HepG2 (cell line): ENCODE data around the gene RANBP17. TPM values are rescaled to one million over a fixed set of nuclear protein-coding genes. Genes with fewer than 3 reads are reported as not detected.

Experiments used
- ATAC-seq: fragments of 200-7000 bp; cut with Tn5 transposase; 3 replicates; pipeline ENCODE4 v1.9.1; 2020; ENCODE audit warnings: mild to moderate bottlenecking, moderate library complexity
- BruUV-seq: library from RNA; stranded (reverse); fragments of 400-500 nt; replicated peaks from 2 replicates; lab custom pipeline; 2021; lab: Mats Ljungman, UMichigan
- CTCF ChIA-PET: fragments of 300-600 bp; formaldehyde crosslinking; extraction: SDS; loops from one replicate; lab custom pipeline; 2021; ENCODE audit warnings: low total read pairs, inconsistent platforms, low intra/inter-chr PET ratio; lab: Yijun Ruan, JAX
- POLR2A ChIA-PET: fragments of 350-600 bp; sonication (Branson Sonifier 250); formaldehyde crosslinking; loops from one replicate; lab custom pipeline; 2020; ENCODE audit warnings: antibody characterized with exemption, inconsistent platforms; lab: Yijun Ruan, JAX
- DNase-seq: peaks from one replicate; pipeline ENCODE4 v3.0.0-alpha.2; 2015; ENCODE audit warnings: low spot score
- FAIRE-seq: peaks from 3 replicates; lab custom pipeline; 2011; peaks lifted over from hg19 to GRCh38; lab: Jason Lieb, UNC
- H2AFZ ChIP-seq: one replicate; pipeline ENCODE4 v1.6.1; 2011; ENCODE audit warnings: low read length, inconsistent platforms
- H3K27ac ChIP-seq: fragments of 300-600 bp; 3 replicates; pipeline ENCODE4 v1.8.0; 2011; ENCODE audit warnings: mixed run types, mild to moderate bottlenecking, mixed read lengths, low read length, inconsistent platforms; ENCODE audit not compliant: insufficient read depth; ENCODE audit errors: extremely low read length
- H3K27me3 ChIP-seq, 2 experiments: fragments of 200-600 bp in 1 of 2; 2 replicates in 1 of 2; 3 replicates in 1 of 2; pipeline versions ENCODE4 v1.6.0 to v1.8.0; 2011; ENCODE audit warnings: low read length in 2 of 2, mild to moderate bottlenecking in 2 of 2, moderate library complexity in 2 of 2, inconsistent platforms in 1 of 2; ENCODE audit not compliant: insufficient read depth in 2 of 2, control insufficient read depth in 1 of 2
- H3K36me3 ChIP-seq, 2 experiments: fragments of 200-600 bp in 1 of 2; replicated peaks in 1 of 2; 2 replicates in 1 of 2; 3 replicates in 1 of 2; pipeline versions ENCODE4 v1.5.1 to v1.8.0; 2011; ENCODE audit warnings: low read length in 2 of 2, inconsistent platforms in 1 of 2; ENCODE audit not compliant: insufficient read depth in 2 of 2, control insufficient read depth in 1 of 2
- H3K4me1 ChIP-seq: 2 replicates; pipeline ENCODE4 v1.5.1; 2012; ENCODE audit warnings: low read length, inconsistent platforms; ENCODE audit not compliant: insufficient read depth
- H3K4me2 ChIP-seq: 2 replicates; pipeline ENCODE4 v1.6.0; 2011; ENCODE audit warnings: low read depth, low read length, inconsistent platforms
- H3K4me3 ChIP-seq, 3 experiments: fragments of 200-600 bp in 1 of 3; sonication (generic), shearing (Covaris generic) in 1 of 3; replicated peaks in 1 of 3; 2 replicates each; pipeline ENCODE4 v1.5.1; 2011 to 2016; ENCODE audit warnings: low read length in 3 of 3, inconsistent platforms in 2 of 3, low read depth in 2 of 3, mild to moderate bottlenecking in 2 of 3, control low read depth in 1 of 3, mixed read lengths in 1 of 3; ENCODE audit not compliant: insufficient read depth in 1 of 3
- H3K79me2 ChIP-seq: one replicate; pipeline ENCODE4 v1.6.1; 2011; ENCODE audit warnings: low read length, inconsistent platforms; ENCODE audit not compliant: insufficient read depth
- H3K9ac ChIP-seq: 2 replicates; pipeline ENCODE4 v1.6.0; 2011; ENCODE audit warnings: mild to moderate bottlenecking, low read depth, low read length, inconsistent platforms; ENCODE audit not compliant: insufficient read depth
- H3K9me3 ChIP-seq: 2 replicates; pipeline ENCODE4 v1.5.1; 2012; ENCODE audit warnings: mild to moderate bottlenecking, low read length
- H4K20me1 ChIP-seq: 2 replicates; pipeline ENCODE4 v1.6.0; 2011; ENCODE audit warnings: inconsistent platforms, mild to moderate bottlenecking, low read length, moderate library complexity; ENCODE audit not compliant: insufficient read depth
- AHR ChIP-seq: IDR thresholded peaks from 2 replicates; pipeline ENCODE4 v1.6.1; 2018; ENCODE audit warnings: missing genetic modification reagents, missing compliant biosample characterization
- ARID5B ChIP-seq: IDR thresholded peaks from 2 replicates; pipeline ENCODE4 v1.4.0; 2020; ENCODE audit warnings: mild to moderate bottlenecking, missing genetic modification reagents
- ATF5 ChIP-seq: sonication (generic); formaldehyde crosslinking; IDR thresholded peaks from 2 replicates; pipeline ENCODE4 v1.4.0; 2020; ENCODE audit warnings: mild to moderate bottlenecking, low read depth, missing genetic modification reagents
- CAMTA2 ChIP-seq: sonication (generic); formaldehyde crosslinking; IDR thresholded peaks from 2 replicates; pipeline ENCODE4 v1.4.0; 2020; ENCODE audit warnings: mild to moderate bottlenecking, missing genetic modification reagents, borderline replicate concordance
- IKZF1 ChIP-seq: fragments of 450-650 bp; IDR thresholded peaks from 2 replicates; pipeline ENCODE4 v1.7.1; 2016
- KAT7 ChIP-seq: IDR thresholded peaks from 2 replicates; pipeline ENCODE4 v1.6.1; 2018; ENCODE audit warnings: borderline replicate concordance, missing compliant biosample characterization
- MAFG ChIP-seq: sonication (generic); formaldehyde crosslinking; IDR thresholded peaks from 2 replicates; pipeline ENCODE4 v1.5.1; 2020; ENCODE audit warnings: mild to moderate bottlenecking, missing genetic modification reagents
- PLSCR1 ChIP-seq: sonication (generic); formaldehyde crosslinking; IDR thresholded peaks from 2 replicates; pipeline ENCODE4 v1.5.0; 2020; ENCODE audit warnings: missing genetic modification reagents, mild to moderate bottlenecking, borderline replicate concordance
- REPIN1 ChIP-seq: sonication (generic); formaldehyde crosslinking; IDR thresholded peaks from 2 replicates; pipeline ENCODE4 v1.8.0; 2022; ENCODE audit warnings: missing genetic modification reagents, low read depth, mild to moderate bottlenecking, borderline replicate concordance
- RXRB ChIP-seq: IDR thresholded peaks from 2 replicates; pipeline ENCODE4 v1.6.1; 2016; ENCODE audit warnings: borderline replicate concordance, missing genetic modification reagents, missing compliant biosample characterization
- SIN3A ChIP-seq: IDR thresholded peaks from 2 replicates; pipeline ENCODE4 v1.6.1; 2011; ENCODE audit warnings: low read depth, mild to moderate bottlenecking, control low read depth, low read length, borderline replicate concordance
- ZNF234 ChIP-seq: sonication (generic); formaldehyde crosslinking; conservative IDR thresholded peaks from 2 replicates; pipeline ENCODE4 v1.5.1; 2020; ENCODE audit warnings: mild to moderate bottlenecking, missing genetic modification reagents
- ZNF30 ChIP-seq: sonication (generic); formaldehyde crosslinking; IDR thresholded peaks from 2 replicates; pipeline ENCODE4 v1.5.0; 2020; ENCODE audit warnings: mild to moderate bottlenecking, missing genetic modification reagents
- ZNF607 ChIP-seq: sonication (generic); formaldehyde crosslinking; IDR thresholded peaks from 2 replicates; pipeline ENCODE4 v1.5.1; 2020; ENCODE audit warnings: missing genetic modification reagents, mild to moderate bottlenecking, borderline replicate concordance
- ZNF781 ChIP-seq: sonication (generic); formaldehyde crosslinking; IDR thresholded peaks from 2 replicates; pipeline ENCODE4 v1.5.1; 2020; ENCODE audit warnings: borderline replicate concordance, mild to moderate bottlenecking, missing genetic modification reagents; ENCODE audit errors: not compliant biosample characterization
- WGBS: methylation state at CpG from one replicate; pipeline ENCODE4 v1.1.6; 2017; ENCODE audit warnings: low lambda C conversion rate; 5-methylcytosine and 5-hydroxymethylcytosine counted together
- in situ Hi-C: cut with HindIII; loops from 2 replicates; pipeline ENCODE4 v1.10.0; 2017; ENCODE audit warnings: low pct_unique_long_range_greater_than_20kb; ENCODE audit not compliant: extremely low pct_ligation_motif_present
- intact Hi-C: fragments of 100-400 bp; cut with micrococcal nuclease; formaldehyde crosslinking; loops from one replicate; pipeline ENCODE4 v1.10.0; 2022; ENCODE audit not compliant: unreplicated experiment
- polyA plus RNA-seq, 8 experiments: library from polyadenylated mRNA; depleted of rRNA in 3 of 8; stranded (reverse) in 7 of 8; unstranded in 1 of 8; fragments of >200 nt; fragmentation: Illumina TruSeq in 4 of 8; extraction: Trizol in 4 of 8; gene quantifications; 2 replicates each; pipeline versions ENCODE4 v1.2.1 to v1.2.3, GENCODE V29; 2011 to 2016; ENCODE audit warnings: low read depth in 4 of 8, missing spikeins in 1 of 8, mixed read lengths in 1 of 8; ENCODE audit not compliant: insufficient read depth in 1 of 8
- total RNA-seq, 5 experiments: library from RNA; depleted of rRNA; stranded (reverse); fragments of >200 nt; fragmentation: Illumina TruSeq; extraction: Trizol; gene quantifications; 2 replicates each; pipeline ENCODE4 v1.2.3, GENCODE V29; 2016; ENCODE audit warnings: low read depth in 1 of 5

Gene RANBP17
- total and polyA plus RNA-seq, 2 of the 13 experiments (the other 11 are each of a cell fraction or from before 2014, with no cell fraction given): not detected

- H3K4me1 ChIP-seq: no peaks in the 10 kb centered on the region
- no peak overlapping the region for H2AFZ ChIP-seq
- no peak overlapping the region for H3K27ac ChIP-seq
- TF ChIP-seq RXRB (CRISPR knock-in tag): no peak
- no peak for TF ChIP-seq ZNF607 (CRISPR knock-in tag)
- no peak for TF ChIP-seq ZNF781 (CRISPR knock-in tag)
- H3K4me2 ChIP-seq: no peak overlapping the region
- DNase-seq (no peak), FAIRE-seq (no peak), ATAC-seq (no peak)
- no peaks in the 10 kb centered on the region for H3K9me3 ChIP-seq
- H3K27me3 ChIP-seq: no peaks in the 10 kb centered on the region
- no TSS peak for BruUV-seq
- 3% methylated on average over 2 of the region's 2 CpGs for WGBS
- H3K36me3 ChIP-seq: no peaks in the 10 kb centered on the region
- intact Hi-C loops: no loop called here
- ChIA-PET POLR2A (no interaction called here), CTCF (no interaction called here)
- no peaks in the 10 kb centered on the region for H3K79me2 ChIP-seq
- H3K4me3 ChIP-seq: no peak overlapping the region
- H3K9ac ChIP-seq: no peak overlapping the region
- no peaks in the 10 kb centered on the region for H4K20me1 ChIP-seq
- in situ Hi-C loops: no loop called here
These were observed 17.2 kb upstream of the RANBP17 start for GRCh38 chr5:170844651-170845050.

GRCh38 chr5:170846416-170846815, 15.4 kb upstream of the RANBP17 start:
- no peak overlapping the region for H3K27ac ChIP-seq
- intact Hi-C loops: no loop called here
- no TSS peak for BruUV-seq
- H3K79me2 ChIP-seq: no peaks in the 10 kb centered on the region
- no peaks in the 10 kb centered on the region for H4K20me1 ChIP-seq
- ChIA-PET POLR2A (no interaction called here), CTCF (no interaction called here)
- H3K27me3 ChIP-seq: no peaks in the 10 kb centered on the region
- H2AFZ ChIP-seq: no peak overlapping the region
- H3K4me3 ChIP-seq: no peak overlapping the region
- H3K9me3 ChIP-seq: no peaks in the 10 kb centered on the region
- in situ Hi-C loops: no loop called here
- ATAC-seq: no peak
- no peak for FAIRE-seq
- H3K9ac ChIP-seq: no peak overlapping the region
- H3K4me2 ChIP-seq: no peak overlapping the region
- DNase-seq: no peak
- H3K4me1 ChIP-seq: no peaks in the 10 kb centered on the region
- no peaks in the 10 kb centered on the region for H3K36me3 ChIP-seq
- TF ChIP-seq PLSCR1 (CRISPR knock-in tag) (no peak), SIN3A (no peak), CAMTA2 (CRISPR knock-in tag) (no peak), ATF5 (no peak), IKZF1 (no peak), KAT7 (no peak), AHR (CRISPR knock-in tag) (no peak), ARID5B (CRISPR knock-in tag) (no peak), ZNF607 (CRISPR knock-in tag) (no peak), MAFG (no peak), REPIN1 (CRISPR knock-in tag) (no peak), ZNF30 (CRISPR knock-in tag) (no peak), ZNF234 (CRISPR knock-in tag) (no peak)
